ENCODE measurements around the gene MCRS1.
A peak's percentile ranks its signal among the peaks of the same experiment; 100 is the strongest.

Gene MCRS1

GRCh38 chr12:49538510-49539403, 29.2 kb downstream of the MCRS1 start, which contains the start of gene KCNH3:
TSS of gene KCNH3 (plus strand) at chr12:49539030. CDS start at chr12:49539417, 387 bp downstream.
- H2AFZ ChIP-seq (ENCODE audit: low read length) = peak within 1 kb of the TSS; percentile 65; the same call in 1 of the 2 replicates

GRCh38 chr12:49537752-49538509, 30.0 kb downstream of the MCRS1 start:
- Histone ChIP-seq H3K4me3 (ENCODE audit: low read length) (peak overlapping the region; percentile 57), H3K9me3 (replicated peaks; ENCODE audit: insufficient read depth, low read length) (no peaks in the 10 kb centered on the region), H3K9me2 (replicated peaks; ENCODE audit: insufficient read depth, low read length) (no peaks in the 10 kb centered on the region), H3K4me2 (ENCODE audit: low read depth, low read length) (peak overlapping the region; percentile 99), H3K27me3 (replicated peaks; ENCODE audit: insufficient read depth, low read length) (peaks cover 35% of the 10 kb centered on the region), H3K9ac (ENCODE audit: low read length) (peak overlapping the region; percentile 16; the same call in 1 of the 2 replicates), H2AFZ (ENCODE audit: low read length) (0 out of 2 replicates have a peak overlapping the region, but pooled peaks have one; percentile 42), H3K79me2 (ENCODE audit: low read length) (no peaks in the 10 kb centered on the region), H3K27ac (ENCODE audit: low read length) (no peak overlapping the region), H3K4me1 (ENCODE audit: low read length) (no peaks in the 10 kb centered on the region), H4K20me1 (ENCODE audit: insufficient read depth, low read length) (no peaks in the 10 kb centered on the region), H3K36me3 (replicated peaks; ENCODE audit: insufficient read depth, low read length) (no peaks in the 10 kb centered on the region), H3F3A (ENCODE audit: insufficient read depth, low read length) (0 out of 2 replicates have a peak, but pooled peaks cover 10% of the 10 kb centered on the region)
- no peak for TF ChIP-seq EZH2 (optimal IDR thresholded peaks at IDR 0.05; ENCODE audit: low read depth, low read length)
- peak; percentile 15; the same call in 1 of the 2 replicates for TF ChIP-seq CTCF (IDR thresholded peaks at IDR 0.05; ENCODE audit: low read length)
- no peak for TF ChIP-seq EZH2phosphoT487 (IDR thresholded peaks at IDR 0.05; ENCODE audit: low read length)
- DNase-seq = peak; percentile 25

More at GRCh38 chr12:49538510-49539403, 29.2 kb downstream of the MCRS1 start, which contains the start of gene KCNH3:
- Histone ChIP-seq H3F3A (ENCODE audit: insufficient read depth, low read length) (0 out of 2 replicates have a peak, but pooled peaks cover 10% of the 10 kb centered on the region), H3K79me2 (ENCODE audit: low read length) (no peaks in the 10 kb centered on the region), H3K4me2 (ENCODE audit: low read depth, low read length) (peak within 1 kb of the TSS; percentile 99), H3K36me3 (replicated peaks; ENCODE audit: insufficient read depth, low read length) (no peaks in the 10 kb centered on the region), H3K4me3 (ENCODE audit: low read length) (peak within 1 kb of the TSS; percentile 57), H3K9ac (ENCODE audit: low read length) (peak within 1 kb of the TSS; percentile 16; the same call in 1 of the 2 replicates), H3K4me1 (ENCODE audit: low read length) (no peaks in the 10 kb centered on the region), H3K27me3 (replicated peaks; ENCODE audit: insufficient read depth, low read length) (peaks cover 35% of the 10 kb centered on the region), H4K20me1 (ENCODE audit: insufficient read depth, low read length) (no peaks in the 10 kb centered on the region), H3K9me3 (replicated peaks; ENCODE audit: insufficient read depth, low read length) (no peaks in the 10 kb centered on the region), H3K27ac (ENCODE audit: low read length) (no peak within 1 kb of the TSS), H3K9me2 (replicated peaks; ENCODE audit: insufficient read depth, low read length) (no peaks in the 10 kb centered on the region)
- DNase-seq = peak; percentile 79
- TF ChIP-seq EZH2 (optimal IDR thresholded peaks at IDR 0.05; ENCODE audit: low read depth, low read length) (no peak), EZH2phosphoT487 (IDR thresholded peaks at IDR 0.05; ENCODE audit: low read length) (no peak), CTCF (IDR thresholded peaks at IDR 0.05; ENCODE audit: low read length) (no peak)

GRCh38 chr12:49537231-49537751, 30.7 kb downstream of the MCRS1 start:
- H3K4me3 ChIP-seq (ENCODE audit: low read length) = peak overlapping the region; percentile 39; the same call in 1 of the 2 replicates
- H3K9me2 ChIP-seq (replicated peaks; ENCODE audit: insufficient read depth, low read length) = no peaks in the 10 kb centered on the region
- H2AFZ ChIP-seq (ENCODE audit: low read length) = no peak overlapping the region
- H3K9ac ChIP-seq (ENCODE audit: low read length) = no peak overlapping the region
- no peak for DNase-seq
- TF ChIP-seq EZH2phosphoT487 (IDR thresholded peaks at IDR 0.05; ENCODE audit: low read length) (no peak), EZH2 (optimal IDR thresholded peaks at IDR 0.05; ENCODE audit: low read depth, low read length) (no peak), CTCF (IDR thresholded peaks at IDR 0.05; ENCODE audit: low read length) (no peak)
- no peaks in the 10 kb centered on the region for H3K9me3 ChIP-seq (replicated peaks; ENCODE audit: insufficient read depth, low read length)
- no peaks in the 10 kb centered on the region for H4K20me1 ChIP-seq (ENCODE audit: insufficient read depth, low read length)
- H3K27ac ChIP-seq (ENCODE audit: low read length) = no peak overlapping the region
- H3K36me3 ChIP-seq (replicated peaks; ENCODE audit: insufficient read depth, low read length) = no peaks in the 10 kb centered on the region
- 0 out of 2 replicates have a peak, but pooled peaks cover 10% of the 10 kb centered on the region for H3F3A ChIP-seq (ENCODE audit: insufficient read depth, low read length)
- H3K79me2 ChIP-seq (ENCODE audit: low read length) = no peaks in the 10 kb centered on the region
- no peaks in the 10 kb centered on the region for H3K4me1 ChIP-seq (ENCODE audit: low read length)
- peaks cover 35% of the 10 kb centered on the region for H3K27me3 ChIP-seq (replicated peaks; ENCODE audit: insufficient read depth, low read length)
- H3K4me2 ChIP-seq (ENCODE audit: low read depth, low read length) = peak overlapping the region; percentile 99; the same call in 1 of the 2 replicates
